ENCODE measurements around the gene TXK.
"Not testable (repeated sequence)": the region's sequence is repeated elsewhere in the genome, so short reads cannot be mapped to it uniquely, and the experiment has no call there.

TXK gene

GRCh38 chr4:48134081-48134480, at the start of gene TXK:
TXK (minus strand) TSS chr4:48134250; CDS start chr4:48134170, 80 bp downstream.
- DNase-seq (ENCODE audit: low read depth): no peak

- no peak for DNase-seq (ENCODE audit: low read depth)
These were observed 46.2 kb upstream of the TXK start for GRCh38 chr4:48180234-48180633.

- DNase-seq (ENCODE audit: low read depth): no peak
These were observed 44.9 kb upstream of the TXK start for GRCh38 chr4:48178931-48179330.

- no peak for DNase-seq (ENCODE audit: low read depth)
These were observed 41.8 kb upstream of the TXK start for GRCh38 chr4:48175806-48176205.

GRCh38 chr4:48175328-48175727, 41.3 kb upstream of the TXK start:
- DNase-seq (ENCODE audit: low read depth): no peak

- no peak for DNase-seq (ENCODE audit: low read depth)
These were observed 39.3 kb upstream of the TXK start for GRCh38 chr4:48173056-48173991.

GRCh38 chr4:48172651-48173050, 38.6 kb upstream of the TXK start:
- no peak for DNase-seq (ENCODE audit: low read depth)

- no peak for DNase-seq (ENCODE audit: low read depth)
These were observed 35.6 kb upstream of the TXK start for GRCh38 chr4:48169636-48170035.

GRCh38 chr4:48167538-48168263, 33.7 kb upstream of the TXK start:
- no peak for DNase-seq (ENCODE audit: low read depth)

- not testable (repeated sequence) for DNase-seq (ENCODE audit: low read depth)
These were observed 30.5 kb upstream of the TXK start for GRCh38 chr4:48164561-48164960.

- DNase-seq (ENCODE audit: low read depth): no peak
These were observed 29.7 kb upstream of the TXK start for GRCh38 chr4:48163746-48164145.

- DNase-seq (ENCODE audit: low read depth): no peak
These were observed 28.1 kb upstream of the TXK start for GRCh38 chr4:48162162-48162561.

- no peak for DNase-seq (ENCODE audit: low read depth)
These were observed 23.2 kb upstream of the TXK start for GRCh38 chr4:48157271-48157670.

- no peak for DNase-seq (ENCODE audit: low read depth)
These were observed 22.4 kb upstream of the TXK start for GRCh38 chr4:48156423-48156822.

GRCh38 chr4:48153791-48154550, 19.9 kb upstream of the TXK start:
- no peak for DNase-seq (ENCODE audit: low read depth)

GRCh38 chr4:48152259-48152658, 18.2 kb upstream of the TXK start:
- no peak for DNase-seq (ENCODE audit: low read depth)

GRCh38 chr4:48149827-48150370, 15.8 kb upstream of the TXK start:
- DNase-seq (ENCODE audit: low read depth): no peak

GRCh38 chr4:48147621-48148020, 13.6 kb upstream of the TXK start:
- DNase-seq (ENCODE audit: low read depth): no peak

GRCh38 chr4:48141048-48141447, 7.0 kb upstream of the TXK start:
- DNase-seq (ENCODE audit: low read depth): no peak

- no peak for DNase-seq (ENCODE audit: low read depth)
These were observed 5.6 kb upstream of the TXK start for GRCh38 chr4:48139691-48140090.

- no peak for DNase-seq (ENCODE audit: low read depth)
These were observed 4.9 kb upstream of the TXK start for GRCh38 chr4:48138936-48139335.

- no peak for DNase-seq (ENCODE audit: low read depth)
These were observed 4.5 kb upstream of the TXK start for GRCh38 chr4:48138511-48138910.

Measured in stimulated activated CD8-positive, alpha-beta memory T cell treated with anti-CD3 and anti-CD28 coated beads, Interleukin-12 subunit alpha, Interleukin-12 subunit beta, amount 100 ng/mL, for 1 hour (primary cell).